Left ventricle myocardium inferior (tissue), 1 donor: ENCODE measurements around the gene ACOT13. TPM values are rescaled to one million over a fixed set of nuclear protein-coding genes. Genes with fewer than 3 reads are reported as not detected.
"Not testable (repeated sequence)": the region's sequence is repeated elsewhere in the genome, so short reads cannot be mapped to it uniquely, and the experiment has no call there.

Source experiments
- DNase-seq: peaks from one replicate; pipeline ENCODE4 v3.0.0-alpha.2; 2020
- H3K27ac ChIP-seq: fragments of 200-600 bp; replicated peaks from 2 replicates; pipeline ENCODE4 v1.8.0; 2021
- H3K27me3 ChIP-seq: fragments of 200-600 bp; 2 replicates; pipeline ENCODE4 v1.8.0; 2021; ENCODE audit warnings: low read depth
- H3K36me3 ChIP-seq: fragments of 200-600 bp; 2 replicates; pipeline ENCODE4 v1.8.0; 2021
- H3K4me1 ChIP-seq: fragments of 200-600 bp; 2 replicates; pipeline ENCODE4 v1.8.0; 2021
- H3K4me3 ChIP-seq: fragments of 200-600 bp; 2 replicates; pipeline ENCODE4 v1.8.0; 2021; ENCODE audit warnings: mild to moderate bottlenecking, moderate library complexity
- H3K9me3 ChIP-seq: fragments of 200-600 bp; replicated peaks from 2 replicates; pipeline ENCODE4 v1.8.0; 2021
- CTCF ChIP-seq: fragments of 200-600 bp; IDR thresholded peaks from 2 replicates; pipeline ENCODE4 v1.8.0; 2021; ENCODE audit warnings: antibody characterized with exemption, mild to moderate bottlenecking, borderline replicate concordance
- intact Hi-C: fragments of 100-400 bp; cut with micrococcal nuclease; formaldehyde crosslinking; loops from one replicate; pipeline ENCODE4 v1.11.0; 2022
- total RNA-seq: library from RNA; stranded (reverse); fragmentation: NEBNext Ultra II Directional; extraction: Animal tissue kit (Norgen Biotek cat#: 25700); gene quantifications from one replicate; pipeline ENCODE4 v1.2.1, GENCODE V29; 2021
- donor health status: DM: no; HTN: yes; CAD: no; lungs with severe emphysema.

Gene ACOT13
- total RNA-seq, 1 donor from 2014 or later, result 59.2 TPM

GRCh38 chr6:24734166-24734565, 67.3 kb downstream of the ACOT13 start:
- no peaks in the 10 kb centered on the region for H3K4me1 ChIP-seq
- H3K36me3 ChIP-seq, result no peaks in the 10 kb centered on the region
- no peaks in the 10 kb centered on the region for H3K27me3 ChIP-seq
- peaks cover 11% of the 10 kb centered on the region for H3K9me3 ChIP-seq
- intact Hi-C loops, result no loop called here
- no peak overlapping the region for H3K27ac ChIP-seq
- H3K4me3 ChIP-seq, result no peak overlapping the region
- no peak for TF ChIP-seq CTCF
- DNase-seq, result no peak

- DNase-seq, H3K4me3 ChIP-seq, H3K36me3 ChIP-seq, H3K27me3 ChIP-seq, intact Hi-C loops, H3K4me1 ChIP-seq, H3K27ac ChIP-seq: not testable (repeated sequence)
- peaks cover 11% of the 10 kb centered on the region for H3K9me3 ChIP-seq
Observed at GRCh38 chr6:24734710-24735109, 67.8 kb downstream of the ACOT13 start.

GRCh38 chr6:24738741-24739140, 71.9 kb downstream of the ACOT13 start:
- no peak for DNase-seq
- no peak for TF ChIP-seq CTCF
- no peaks in the 10 kb centered on the region for H3K4me1 ChIP-seq
- intact Hi-C loops, result no loop called here
- no peaks in the 10 kb centered on the region for H3K9me3 ChIP-seq
- H3K4me3 ChIP-seq, result no peak overlapping the region
- no peak overlapping the region for H3K27ac ChIP-seq
- H3K36me3 ChIP-seq, result no peaks in the 10 kb centered on the region
- no peaks in the 10 kb centered on the region for H3K27me3 ChIP-seq

- H3K27me3 ChIP-seq, result no peaks in the 10 kb centered on the region
- no peaks in the 10 kb centered on the region for H3K36me3 ChIP-seq
- H3K4me3 ChIP-seq, result no peak overlapping the region
- no peaks in the 10 kb centered on the region for H3K4me1 ChIP-seq
- TF ChIP-seq CTCF, result no peak
- H3K9me3 ChIP-seq, result no peaks in the 10 kb centered on the region
- H3K27ac ChIP-seq, result no peak overlapping the region
- intact Hi-C loops, result no loop called here
- no peak for DNase-seq
Observed at GRCh38 chr6:24740861-24741260, 74.0 kb downstream of the ACOT13 start.

- H3K4me1 ChIP-seq, result no peaks in the 10 kb centered on the region
- no peak for TF ChIP-seq CTCF
- no peak overlapping the region for H3K27ac ChIP-seq
Observed at GRCh38 chr6:24742216-24742738, 75.4 kb downstream of the ACOT13 start.

GRCh38 chr6:24743265-24743943, 76.5 kb downstream of the ACOT13 start:
- H3K4me1 ChIP-seq, result no peaks in the 10 kb centered on the region
- no peaks in the 10 kb centered on the region for H3K9me3 ChIP-seq
- intact Hi-C loops, result no loop called here
- peak overlapping the region; percentile 15 for H3K27ac ChIP-seq
- peaks cover 10% of the 10 kb centered on the region for H3K27me3 ChIP-seq
- DNase-seq, result no peak
- no peak for TF ChIP-seq CTCF
- H3K36me3 ChIP-seq, result no peaks in the 10 kb centered on the region
- H3K4me3 ChIP-seq, result no peak overlapping the region

More at GRCh38 chr6:24742216-24742738, 75.4 kb downstream of the ACOT13 start:
- no peaks in the 10 kb centered on the region for H3K9me3 ChIP-seq
- no peak for DNase-seq
- peaks cover under 1% of the 10 kb centered on the region for H3K27me3 ChIP-seq
- intact Hi-C loops, result no loop called here
- no peaks in the 10 kb centered on the region for H3K36me3 ChIP-seq
- no peak overlapping the region for H3K4me3 ChIP-seq
